Pons (tissue), 1 donor: ENCODE results near the gene CBL.

ENCODE experiments used
- DNase-seq: peaks from one replicate; pipeline ENCODE4 v3.0.0-alpha.2; 2016; ENCODE audit warnings: low spot score

CBL gene

GRCh38 chr11:119334174-119334930 is 128.2 kb downstream of the CBL start, which contains the start of gene RNF26:
TSS of gene RNF26 (plus strand) at chr11:119334527. CDS start at chr11:119335123, 596 bp downstream.
- peak; percentile 100 for DNase-seq

GRCh38 chr11:119335091-119335654 is 129.0 kb downstream of the CBL start:
- DNase-seq, result no peak

- no peak for DNase-seq
These were observed 129.8 kb downstream of the CBL start for GRCh38 chr11:119335655-119336543.

- no peak for DNase-seq
These were observed 130.8 kb downstream of the CBL start for GRCh38 chr11:119336744-119337469.

- DNase-seq, result no peak
These were observed 131.6 kb downstream of the CBL start for GRCh38 chr11:119337581-119338317.

- DNase-seq, result peak; percentile 82
These were observed 132.3 kb downstream of the CBL start for GRCh38 chr11:119338318-119338890.

GRCh38 chr11:119338965-119339588 is 132.9 kb downstream of the CBL start:
- no peak for DNase-seq

- no peak for DNase-seq
These were observed 133.6 kb downstream of the CBL start for GRCh38 chr11:119339589-119340334.

GRCh38 chr11:119340335-119341221 is 134.4 kb downstream of the CBL start, which contains the start of gene C1QTNF5:
TSS of gene C1QTNF5 (minus strand) at chr11:119340883. CDS start at chr11:119340397, 486 bp downstream.
- peak; percentile 84 for DNase-seq

GRCh38 chr11:119341222-119342022 is 135.3 kb downstream of the CBL start:
- no peak for DNase-seq

GRCh38 chr11:119342023-119342300 is 135.8 kb downstream of the CBL start:
- DNase-seq, result no peak

- no peak for DNase-seq
These were observed 136.4 kb downstream of the CBL start for GRCh38 chr11:119342362-119343130.

- DNase-seq, result no peak
These were observed 137.6 kb downstream of the CBL start for GRCh38 chr11:119343726-119344125.

- no peak for DNase-seq
These were observed 138.3 kb downstream of the CBL start for GRCh38 chr11:119344291-119345010.

- DNase-seq, result no peak
These were observed 139.5 kb downstream of the CBL start for GRCh38 chr11:119345685-119346084.

GRCh38 chr11:119346605-119347004 is 140.5 kb downstream of the CBL start, which contains the start of gene MFRP:
TSS of gene MFRP (minus strand) at chr11:119346705. CDS start at chr11:119346513, 192 bp downstream.
- no peak for DNase-seq
